ENCODE results near the gene ERN1. TPM values are rescaled to one million over a fixed set of nuclear protein-coding genes. Genes with fewer than 3 reads are reported as not detected.

ERN1 gene
- total and polyA plus RNA-seq, 2 donors (not counting 3 experiments of a cell fraction or from before 2014, with no cell fraction given) = 9.1 to 21.5 TPM

DNA sequence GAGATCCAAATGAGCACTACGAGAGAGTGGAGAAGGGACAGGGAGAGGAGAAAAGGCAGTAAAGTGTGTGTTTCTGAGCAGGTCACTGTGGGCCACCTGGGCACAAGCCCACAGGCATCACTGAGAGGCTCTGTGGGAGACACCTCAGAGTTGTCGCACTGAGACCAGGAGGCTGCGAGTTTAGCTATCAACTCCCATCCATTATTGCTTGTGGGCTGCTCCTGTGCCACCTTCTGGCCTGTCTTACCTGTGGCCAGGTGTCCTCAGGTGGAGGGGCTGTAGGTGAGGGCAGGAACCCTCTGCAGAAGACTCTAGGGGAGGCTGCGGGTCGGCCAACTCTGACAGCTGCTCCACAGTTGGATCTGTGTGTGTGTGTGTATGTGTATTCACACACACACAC, 134.3 kb downstream of the ERN1 start:
- TF ChIP-seq, protein P1, sequence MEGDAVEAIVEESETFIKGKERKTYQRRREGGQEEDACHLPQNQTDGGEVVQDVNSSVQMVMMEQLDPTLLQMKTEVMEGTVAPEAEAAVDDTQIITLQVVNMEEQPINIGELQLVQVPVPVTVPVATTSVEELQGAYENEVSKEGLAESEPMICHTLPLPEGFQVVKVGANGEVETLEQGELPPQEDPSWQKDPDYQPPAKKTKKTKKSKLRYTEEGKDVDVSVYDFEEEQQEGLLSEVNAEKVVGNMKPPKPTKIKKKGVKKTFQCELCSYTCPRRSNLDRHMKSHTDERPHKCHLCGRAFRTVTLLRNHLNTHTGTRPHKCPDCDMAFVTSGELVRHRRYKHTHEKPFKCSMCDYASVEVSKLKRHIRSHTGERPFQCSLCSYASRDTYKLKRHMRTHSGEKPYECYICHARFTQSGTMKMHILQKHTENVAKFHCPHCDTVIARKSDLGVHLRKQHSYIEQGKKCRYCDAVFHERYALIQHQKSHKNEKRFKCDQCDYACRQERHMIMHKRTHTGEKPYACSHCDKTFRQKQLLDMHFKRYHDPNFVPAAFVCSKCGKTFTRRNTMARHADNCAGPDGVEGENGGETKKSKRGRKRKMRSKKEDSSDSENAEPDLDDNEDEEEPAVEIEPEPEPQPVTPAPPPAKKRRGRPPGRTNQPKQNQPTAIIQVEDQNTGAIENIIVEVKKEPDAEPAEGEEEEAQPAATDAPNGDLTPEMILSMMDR (IDR thresholded peaks at IDR 0.05; ENCODE audit: extremely low read depth in 1 of 2, insufficient read depth in 1 of 2, low read depth in 1 of 2, low read length in 2 of 2) = no peak
- no peak for TF ChIP-seq JUN (IDR thresholded peaks at IDR 0.05; ENCODE audit: borderline replicate concordance, insufficient read depth, insufficient read length, low read depth)
- TF ChIP-seq, protein P2, sequence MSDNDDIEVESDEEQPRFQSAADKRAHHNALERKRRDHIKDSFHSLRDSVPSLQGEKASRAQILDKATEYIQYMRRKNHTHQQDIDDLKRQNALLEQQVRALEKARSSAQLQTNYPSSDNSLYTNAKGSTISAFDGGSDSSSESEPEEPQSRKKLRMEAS (IDR thresholded peaks at IDR 0.05; ENCODE audit: insufficient read depth, insufficient read length) = no peak
- TF ChIP-seq GATA2 (IDR thresholded peaks at IDR 0.05; ENCODE audit: insufficient read depth, insufficient read length, low read depth, low read length) = no peak
- no peak for TF ChIP-seq FOS (IDR thresholded peaks at IDR 0.05; ENCODE audit: borderline replicate concordance, insufficient read depth, low read length)
- no peak for TF ChIP-seq POLR2A (IDR thresholded peaks at IDR 0.05; ENCODE audit: low read depth, low read length)
- no TSS peak for BruUV-seq (replicated peaks)
- H2AFZ ChIP-seq (ENCODE audit: low read depth, low read length) = no peak overlapping the region
- no peaks in the 10 kb centered on the region for H3K79me2 ChIP-seq (ENCODE audit: control insufficient read depth, insufficient read depth, low read length)
- dilution Hi-C loops (cut with MboI; ENCODE audit: extremely low pct_ligation_motif_present, low sequenced_read_pairs) (no loop called here), intact Hi-C loops (cut with micrococcal nuclease) (no loop called here)
- no peaks in the 10 kb centered on the region for H3K9me1 ChIP-seq (replicated peaks; ENCODE audit: control insufficient read depth, extremely low read depth, insufficient read depth, low read length)
- ChIA-PET CTCF (interaction anchor here (1.0 to 2.6 kb wide), 7 partner anchors 11 to 138 kb away, joined by 3 to 20 read pairs (median 14); partner anchors contain the start of gene GH1), POLR2A (interaction anchor here (0.6 kb wide), 1 partner anchor 31 kb away, joined by 6 read pairs; no protein-coding TSS in a partner anchor)
- no peaks in the 10 kb centered on the region for H3K9me3 ChIP-seq (replicated peaks; ENCODE audit: control insufficient read depth, insufficient read depth, low read length)
- H3K4me2 ChIP-seq (ENCODE audit: insufficient read depth, low read length) = no peak overlapping the region
- H3K4me3 ChIP-seq (replicated peaks in 1 of 3; ENCODE audit: insufficient read depth in 1 of 3, low read depth in 1 of 3, low read length in 3 of 3) = no peak overlapping the region
- no peaks in the 10 kb centered on the region for H3K36me3 ChIP-seq (ENCODE audit: control insufficient read depth in 2 of 2, extremely low read depth in 1 of 2, insufficient read depth in 2 of 2, low read length in 2 of 2)
- H4K20me1 ChIP-seq (replicated peaks; ENCODE audit: control insufficient read depth, extremely low read depth, insufficient read depth, low read length) = no peaks in the 10 kb centered on the region
- no peak overlapping the region for H3K27ac ChIP-seq (ENCODE audit: insufficient read depth, low read depth, low read length)
- no peak overlapping the region for H3K9ac ChIP-seq (replicated peaks; ENCODE audit: extremely low read depth, insufficient read depth, low read length)
- peaks cover 2 to 6% of the 10 kb centered on the region in 2 experiments for H3K27me3 ChIP-seq (ENCODE audit: control insufficient read depth in 2 of 2, insufficient read depth in 2 of 2, low read length in 2 of 2)
- H3K4me1 ChIP-seq (ENCODE audit: control insufficient read depth, extremely low read depth, insufficient read depth, low read length) = peaks cover 22% of the 10 kb centered on the region
- no peak for DNase-seq (ENCODE audit: low read depth, low spot score)
- FAIRE-seq = no peak
